Neural cell (in vitro differentiated cells): Measurements from ENCODE around the gene SLC27A4. TPM values are rescaled to one million over a fixed set of nuclear protein-coding genes. Genes with fewer than 3 reads are reported as not detected.

Source experiments
- H2AFZ ChIP-seq: fragments of 200-600, 300-800 bp; sonication (generic), shearing (Covaris generic); 2 replicates; pipeline ENCODE4 v1.6.0; 2014; ENCODE audit warnings: low read depth, mild to moderate bottlenecking, antibody characterized with exemption, low read length, moderate library complexity
- H3F3A ChIP-seq: fragments of 200-600 bp; shearing (Covaris generic); 2 replicates; pipeline ENCODE4 v1.6.1; 2016; ENCODE audit warnings: mild to moderate bottlenecking, moderate library complexity, mixed read lengths, antibody characterized with exemption, low read length; ENCODE audit not compliant: insufficient read depth, poor library complexity, severe bottlenecking
- H3K27ac ChIP-seq: fragments of 200-600, 300-800 bp; sonication (generic), shearing (Covaris generic); 2 replicates; pipeline ENCODE4 v1.5.1; 2014; ENCODE audit warnings: mild to moderate bottlenecking, low read length, moderate library complexity
- H3K27me3 ChIP-seq: fragments of 300-800, 200-600 bp; sonication (generic), shearing (Covaris generic); 2 replicates; pipeline ENCODE4 v1.6.0; 2014; ENCODE audit warnings: mild to moderate bottlenecking, low read depth, low read length, moderate library complexity; ENCODE audit not compliant: insufficient read depth
- H3K36me3 ChIP-seq: fragments of 300-800, 200-600 bp; sonication (generic), shearing (Covaris generic); 2 replicates; pipeline ENCODE4 v1.5.1; 2014; ENCODE audit warnings: mild to moderate bottlenecking, antibody characterized with exemption, low read length, moderate library complexity; ENCODE audit not compliant: insufficient read depth
- H3K4me2 ChIP-seq: fragments of 300-800, 200-600 bp; sonication (generic), shearing (Covaris generic); 2 replicates; pipeline ENCODE4 v1.6.0; 2014; ENCODE audit warnings: mild to moderate bottlenecking, low read length
- H3K4me3 ChIP-seq: fragments of 300-800, 200-600 bp; sonication (generic), shearing (Covaris generic); 2 replicates; pipeline ENCODE4 v1.5.1; 2014; ENCODE audit warnings: mild to moderate bottlenecking, low read length, moderate library complexity
- H3K79me2 ChIP-seq: fragments of 200-600 bp; shearing (Covaris generic); replicated peaks from 2 replicates; pipeline ENCODE4 v1.6.0; 2014; ENCODE audit warnings: mild to moderate bottlenecking, low read length, moderate library complexity; ENCODE audit not compliant: insufficient read depth
- H3K9ac ChIP-seq: fragments of 300-800, 200-600 bp; sonication (generic), shearing (Covaris generic); 2 replicates; pipeline ENCODE4 v1.6.1; 2016; ENCODE audit warnings: mild to moderate bottlenecking, low read length, mixed read lengths
- H3K9me2 ChIP-seq: fragments of 200-600 bp; shearing (Covaris generic); 2 replicates; pipeline ENCODE4 v1.6.1; 2016; ENCODE audit warnings: mild to moderate bottlenecking, low read length, mixed read lengths; ENCODE audit not compliant: insufficient read depth
- H3K9me3 ChIP-seq: fragments of 200-600, 300-800 bp; sonication (generic), shearing (Covaris generic); 2 replicates; pipeline ENCODE4 v1.6.1; 2016; ENCODE audit warnings: mild to moderate bottlenecking, mixed run types, low read length, moderate library complexity, mixed read lengths
- H4K20me1 ChIP-seq: fragments of 200-600 bp; shearing (Covaris generic); 2 replicates; pipeline ENCODE4 v1.6.1; 2016; ENCODE audit warnings: mild to moderate bottlenecking, mixed run types; ENCODE audit not compliant: insufficient read depth
- EP300 ChIP-seq: fragments of 450-650 bp; conservative IDR thresholded peaks from 2 replicates; pipeline ENCODE4 v1.6.1; 2014; ENCODE audit warnings: antibody characterized with exemption, mild to moderate bottlenecking, moderate library complexity; ENCODE audit not compliant: poor library complexity, severe bottlenecking
- EZH2 ChIP-seq: fragments of 200-600, 300-800 bp; shearing (Covaris generic), sonication (generic); IDR thresholded peaks from 2 replicates; pipeline ENCODE4 v1.6.1; 2014; ENCODE audit warnings: antibody characterized with exemption, low read length, borderline replicate concordance, mild to moderate bottlenecking; ENCODE audit not compliant: insufficient read depth, poor library complexity, severe bottlenecking
- MXI1 ChIP-seq: fragments of 450-650 bp; conservative IDR thresholded peaks from 2 replicates; pipeline ENCODE4 v1.6.1; 2014; ENCODE audit warnings: antibody characterized with exemption, mild to moderate bottlenecking; ENCODE audit not compliant: poor library complexity, severe bottlenecking
- POLR2AphosphoS5 ChIP-seq: IDR thresholded peaks from 2 replicates; pipeline ENCODE4 v1.6.1; 2012
- RAD21 ChIP-seq: fragments of 450-650 bp; conservative IDR thresholded peaks from 2 replicates; pipeline ENCODE4 v1.6.1; 2014; ENCODE audit warnings: antibody characterized with exemption, mild to moderate bottlenecking, moderate library complexity
- SMC3 ChIP-seq: fragments of 450-650 bp; conservative IDR thresholded peaks from 2 replicates; pipeline ENCODE4 v1.6.1; 2014; ENCODE audit warnings: antibody characterized with exemption, mild to moderate bottlenecking, moderate library complexity; ENCODE audit not compliant: poor library complexity
- TAF1 ChIP-seq: IDR thresholded peaks from 2 replicates; pipeline ENCODE4 v1.6.1; 2012; ENCODE audit warnings: low read depth
- polyA minus RNA-seq: library from RNA; depleted of rRNA, polyadenylated mRNA; stranded (reverse); fragments of >200 nt; gene quantifications from 2 replicates; pipeline ENCODE4 v1.2.3, GENCODE V29; 2014
- polyA plus RNA-seq: library from polyadenylated mRNA; depleted of rRNA; stranded (reverse); fragments of >200 nt; gene quantifications from 2 replicates; pipeline ENCODE4 v1.2.3, GENCODE V29; 2014
- TF ChIP-seq, protein P1 (sequence below): IDR thresholded peaks from 2 replicates; pipeline ENCODE4 v1.6.1; 2012; ENCODE audit warnings: borderline replicate concordance
- TF ChIP-seq, protein P2 (sequence below): fragments of 450-650 bp; IDR thresholded peaks from 2 replicates; pipeline ENCODE4 v1.5.1; 2014; ENCODE audit warnings: antibody characterized with exemption, mild to moderate bottlenecking, moderate library complexity; ENCODE audit not compliant: poor library complexity, severe bottlenecking

SLC27A4 gene
- polyA plus RNA-seq (31.6 and 34.2 TPM in 2 replicates), polyA minus RNA-seq (35.8 and 43.8 TPM in 2 replicates)

- peak within 1 kb of the TSS; percentile 84 for H3K4me2 ChIP-seq
These were observed at the start of gene SLC27A4 for GRCh38 chr9:128339761-128340690. TSS of gene SLC27A4 (plus strand) at chr9:128340527. CDS start at chr9:128343133, 2,606 bp downstream.

GRCh38 chr9:128292009-128292408, 48.3 kb upstream of the SLC27A4 start:
- no peaks in the 10 kb centered on the region for H3K9me2 ChIP-seq
- H3F3A ChIP-seq = no peaks in the 10 kb centered on the region
- H3K4me3 ChIP-seq = no peak overlapping the region
- H2AFZ ChIP-seq = no peak overlapping the region
- no peak overlapping the region for H3K9ac ChIP-seq
- H3K79me2 ChIP-seq = no peaks in the 10 kb centered on the region
- no peaks in the 10 kb centered on the region for H3K27me3 ChIP-seq
- H3K4me2 ChIP-seq = no peak overlapping the region
- H3K27ac ChIP-seq = no peak overlapping the region
- peaks cover 4% of the 10 kb centered on the region for H3K36me3 ChIP-seq
- H4K20me1 ChIP-seq = no peaks in the 10 kb centered on the region
- no peaks in the 10 kb centered on the region for H3K9me3 ChIP-seq
- TF ChIP-seq, protein P1, sequence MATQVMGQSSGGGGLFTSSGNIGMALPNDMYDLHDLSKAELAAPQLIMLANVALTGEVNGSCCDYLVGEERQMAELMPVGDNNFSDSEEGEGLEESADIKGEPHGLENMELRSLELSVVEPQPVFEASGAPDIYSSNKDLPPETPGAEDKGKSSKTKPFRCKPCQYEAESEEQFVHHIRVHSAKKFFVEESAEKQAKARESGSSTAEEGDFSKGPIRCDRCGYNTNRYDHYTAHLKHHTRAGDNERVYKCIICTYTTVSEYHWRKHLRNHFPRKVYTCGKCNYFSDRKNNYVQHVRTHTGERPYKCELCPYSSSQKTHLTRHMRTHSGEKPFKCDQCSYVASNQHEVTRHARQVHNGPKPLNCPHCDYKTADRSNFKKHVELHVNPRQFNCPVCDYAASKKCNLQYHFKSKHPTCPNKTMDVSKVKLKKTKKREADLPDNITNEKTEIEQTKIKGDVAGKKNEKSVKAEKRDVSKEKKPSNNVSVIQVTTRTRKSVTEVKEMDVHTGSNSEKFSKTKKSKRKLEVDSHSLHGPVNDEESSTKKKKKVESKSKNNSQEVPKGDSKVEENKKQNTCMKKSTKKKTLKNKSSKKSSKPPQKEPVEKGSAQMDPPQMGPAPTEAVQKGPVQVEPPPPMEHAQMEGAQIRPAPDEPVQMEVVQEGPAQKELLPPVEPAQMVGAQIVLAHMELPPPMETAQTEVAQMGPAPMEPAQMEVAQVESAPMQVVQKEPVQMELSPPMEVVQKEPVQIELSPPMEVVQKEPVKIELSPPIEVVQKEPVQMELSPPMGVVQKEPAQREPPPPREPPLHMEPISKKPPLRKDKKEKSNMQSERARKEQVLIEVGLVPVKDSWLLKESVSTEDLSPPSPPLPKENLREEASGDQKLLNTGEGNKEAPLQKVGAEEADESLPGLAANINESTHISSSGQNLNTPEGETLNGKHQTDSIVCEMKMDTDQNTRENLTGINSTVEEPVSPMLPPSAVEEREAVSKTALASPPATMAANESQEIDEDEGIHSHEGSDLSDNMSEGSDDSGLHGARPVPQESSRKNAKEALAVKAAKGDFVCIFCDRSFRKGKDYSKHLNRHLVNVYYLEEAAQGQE = no peak
- TF ChIP-seq, protein P2, sequence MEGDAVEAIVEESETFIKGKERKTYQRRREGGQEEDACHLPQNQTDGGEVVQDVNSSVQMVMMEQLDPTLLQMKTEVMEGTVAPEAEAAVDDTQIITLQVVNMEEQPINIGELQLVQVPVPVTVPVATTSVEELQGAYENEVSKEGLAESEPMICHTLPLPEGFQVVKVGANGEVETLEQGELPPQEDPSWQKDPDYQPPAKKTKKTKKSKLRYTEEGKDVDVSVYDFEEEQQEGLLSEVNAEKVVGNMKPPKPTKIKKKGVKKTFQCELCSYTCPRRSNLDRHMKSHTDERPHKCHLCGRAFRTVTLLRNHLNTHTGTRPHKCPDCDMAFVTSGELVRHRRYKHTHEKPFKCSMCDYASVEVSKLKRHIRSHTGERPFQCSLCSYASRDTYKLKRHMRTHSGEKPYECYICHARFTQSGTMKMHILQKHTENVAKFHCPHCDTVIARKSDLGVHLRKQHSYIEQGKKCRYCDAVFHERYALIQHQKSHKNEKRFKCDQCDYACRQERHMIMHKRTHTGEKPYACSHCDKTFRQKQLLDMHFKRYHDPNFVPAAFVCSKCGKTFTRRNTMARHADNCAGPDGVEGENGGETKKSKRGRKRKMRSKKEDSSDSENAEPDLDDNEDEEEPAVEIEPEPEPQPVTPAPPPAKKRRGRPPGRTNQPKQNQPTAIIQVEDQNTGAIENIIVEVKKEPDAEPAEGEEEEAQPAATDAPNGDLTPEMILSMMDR = no peak
- TF ChIP-seq TAF1 (no peak), SMC3 (no peak), RAD21 (no peak), POLR2AphosphoS5 (no peak), MXI1 (no peak), EZH2 (no peak)

More at GRCh38 chr9:128339761-128340690, at the start of gene SLC27A4:
- peak within 1 kb of the TSS; percentile 60 for H2AFZ ChIP-seq
- no peaks in the 10 kb centered on the region for H3F3A ChIP-seq
- H3K9me3 ChIP-seq = no peaks in the 10 kb centered on the region
- H3K27ac ChIP-seq = peak within 1 kb of the TSS; percentile 8
- TF ChIP-seq, protein P2 = no peak
- TF ChIP-seq SMC3 (no peak), TAF1 (no peak), EZH2 (no peak), POLR2AphosphoS5 (peak; percentile 34), MXI1 (peak; percentile 79), EP300 (no peak), RAD21 (no peak)
- TF ChIP-seq, protein P1 = no peak
- H3K9ac ChIP-seq = peak within 1 kb of the TSS; percentile 67
- H3K4me3 ChIP-seq = peak within 1 kb of the TSS; percentile 94
- no peaks in the 10 kb centered on the region for H3K36me3 ChIP-seq
- no peaks in the 10 kb centered on the region for H3K9me2 ChIP-seq
- H4K20me1 ChIP-seq = no peaks in the 10 kb centered on the region
- no peaks in the 10 kb centered on the region for H3K27me3 ChIP-seq
- no peaks in the 10 kb centered on the region for H3K79me2 ChIP-seq
